HG02852 (cell line): ENCODE data around the gene DMBT1.

Experiments
- ATAC-seq: cut with Tn5 transposase; IDR thresholded peaks from one replicate; pipeline ENCODE4 v1.9.1; 2021; ENCODE audit warnings: mild to moderate bottlenecking, moderate library complexity; ENCODE audit not compliant: unreplicated experiment

DMBT1 gene

DNA sequence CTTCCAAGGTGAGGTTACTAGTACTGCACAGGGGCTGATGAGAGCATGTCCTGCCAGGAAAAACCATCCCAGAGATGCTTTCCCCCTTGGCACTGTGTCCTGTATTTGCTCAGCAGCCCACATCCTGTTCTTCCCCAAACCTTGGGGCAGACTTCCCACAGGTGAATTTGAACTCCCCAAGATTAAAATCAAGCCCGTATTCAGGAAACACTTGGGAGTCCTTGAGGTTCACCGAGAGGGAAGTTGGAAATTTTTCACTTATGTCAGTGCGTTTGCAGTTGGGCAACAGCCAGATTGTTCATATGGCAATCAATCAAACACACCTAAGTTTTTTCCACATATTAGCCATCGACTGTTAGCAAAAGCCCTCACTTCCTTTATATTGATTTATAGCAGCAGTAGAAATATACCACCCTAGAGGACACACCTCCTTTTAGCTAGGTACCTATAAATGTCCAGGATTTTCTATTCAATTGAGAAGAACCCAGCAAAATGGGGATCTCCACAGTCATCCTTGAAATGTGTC lies at the start of gene DMBT1:
DMBT1 (plus strand) TSS at position 476 of the 526 bp plus-strand sequence; CDS start at position 493, 17 bp downstream.
- no peak for ATAC-seq

DNA sequence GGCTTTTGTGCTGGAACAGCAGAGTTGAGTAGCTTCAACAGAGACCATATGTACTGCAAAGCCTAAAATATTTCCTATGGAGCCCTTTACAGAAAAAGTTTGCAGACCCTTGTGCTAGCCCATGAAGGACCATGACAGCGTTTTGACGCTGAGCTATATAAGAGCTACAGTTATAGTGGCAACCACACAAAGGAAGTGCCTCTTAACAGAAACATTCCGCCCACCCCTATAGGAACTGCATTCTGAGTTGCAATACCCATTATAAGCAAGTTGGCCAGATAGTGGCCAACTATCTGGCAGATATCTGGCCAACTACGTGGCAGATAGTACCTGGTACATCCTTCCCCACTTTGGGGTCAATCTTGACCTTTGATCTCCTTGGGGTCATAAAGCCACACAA lies 47.5 kb upstream of the DMBT1 start:
- ATAC-seq, result no peak

DNA sequence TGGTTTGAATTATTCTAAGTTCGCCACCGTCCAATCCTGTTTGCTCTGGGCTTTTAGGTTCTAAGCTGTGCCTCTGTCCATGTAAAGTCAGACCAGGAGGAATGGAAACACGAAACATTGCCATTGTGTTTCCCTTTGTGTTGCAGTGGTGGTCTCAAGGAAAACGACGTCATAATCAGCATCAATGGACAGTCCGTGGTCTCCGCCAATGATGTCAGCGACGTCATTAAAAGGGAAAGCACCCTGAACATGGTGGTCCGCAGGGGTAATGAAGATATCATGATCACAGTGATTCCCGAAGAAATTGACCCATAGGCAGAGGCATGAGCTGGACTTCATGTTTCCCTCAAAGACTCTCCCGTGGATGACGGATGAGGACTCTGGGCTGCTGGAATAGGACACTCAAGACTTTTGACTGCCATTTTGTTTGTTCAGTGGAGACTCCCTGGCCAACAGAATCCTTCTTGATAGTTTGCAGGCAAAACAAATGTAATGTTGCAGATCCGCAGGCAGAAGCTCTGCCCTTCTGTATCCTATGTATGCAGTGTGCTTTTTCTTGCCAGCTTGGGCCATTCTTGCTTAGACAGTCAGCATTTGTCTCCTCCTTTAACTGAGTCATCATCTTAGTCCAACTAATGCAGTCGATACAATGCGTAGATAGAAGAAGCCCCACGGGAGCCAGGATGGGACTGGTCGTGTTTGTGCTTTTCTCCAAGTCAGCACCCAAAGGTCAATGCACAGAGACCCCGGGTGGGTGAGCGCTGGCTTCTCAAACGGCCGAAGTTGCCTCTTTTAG lies 46.3 kb upstream of the DMBT1 start:
- ATAC-seq, result no peak

DNA sequence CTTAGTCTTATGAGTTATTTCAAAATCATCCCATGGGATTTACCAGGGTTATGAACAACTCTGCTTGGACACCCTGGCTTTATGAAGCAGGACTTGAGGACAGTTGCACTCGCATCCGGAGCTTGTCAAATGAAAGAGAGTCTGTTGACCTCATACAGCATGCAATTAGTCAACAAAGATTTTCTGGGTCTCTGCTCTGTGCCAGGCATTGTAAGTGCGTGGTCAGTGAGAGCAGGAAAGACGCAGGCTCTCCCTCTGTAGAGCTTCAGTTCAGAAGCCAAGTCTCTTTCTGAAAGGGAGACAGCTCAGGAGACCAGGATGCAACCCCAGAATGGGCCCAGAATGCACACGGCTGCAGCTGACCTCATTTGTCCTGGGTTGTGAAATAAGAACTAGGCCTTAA lies 45.5 kb upstream of the DMBT1 start:
- ATAC-seq, result no peak

DNA sequence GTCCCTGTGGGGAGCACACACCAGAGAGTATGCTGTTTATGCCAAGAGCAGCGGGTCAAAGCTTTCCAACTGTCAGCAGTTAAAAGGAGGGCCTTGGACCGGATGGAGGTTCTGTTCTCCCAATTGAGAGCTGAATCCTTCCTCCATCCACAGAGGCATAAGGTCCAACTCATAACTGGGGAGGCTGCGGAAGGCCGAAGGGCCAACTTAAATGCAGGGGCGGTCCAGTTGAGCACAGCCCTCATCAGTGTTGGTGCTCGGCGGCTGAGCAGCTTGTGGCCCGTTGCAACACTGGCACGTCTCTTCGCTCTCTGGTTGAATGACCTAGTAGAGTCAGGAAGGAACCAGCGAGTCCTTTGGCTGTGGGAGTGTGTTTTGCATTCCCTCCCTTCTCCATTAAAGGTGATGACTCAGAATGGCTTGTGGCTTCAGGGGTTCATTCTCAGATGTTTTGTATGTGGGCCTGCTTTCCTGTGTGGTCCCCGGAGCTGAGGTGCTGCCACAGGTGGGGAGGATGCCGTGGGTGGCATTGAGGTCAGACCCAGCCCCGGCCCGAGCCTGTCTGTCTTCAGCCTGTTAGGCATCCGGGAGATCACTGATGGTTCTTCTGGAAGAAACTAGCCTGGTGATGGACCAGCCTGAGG lies 44.8 kb upstream of the DMBT1 start:
- peak; percentile 83 for ATAC-seq

DNA sequence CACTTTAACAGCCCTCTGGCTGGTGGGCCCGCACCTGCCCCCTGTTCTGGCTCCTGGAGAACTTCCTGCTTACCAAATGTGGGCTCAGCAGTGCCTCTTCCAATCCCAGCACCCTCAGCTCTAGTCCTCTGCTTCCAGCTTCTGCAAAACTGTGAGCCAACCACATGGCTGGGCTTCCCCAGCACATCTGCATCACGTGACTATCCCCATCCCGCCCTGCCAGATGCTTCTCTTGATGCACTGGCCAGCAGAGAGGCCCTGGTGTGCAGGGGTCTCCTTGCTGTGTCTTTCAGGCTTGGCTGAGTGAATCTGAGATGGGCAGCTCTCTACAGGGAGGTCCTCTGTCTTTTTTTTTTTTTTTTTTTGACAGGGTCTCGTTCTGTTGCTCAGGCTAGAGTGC lies 43.8 kb upstream of the DMBT1 start:
- ATAC-seq, result no peak

DNA sequence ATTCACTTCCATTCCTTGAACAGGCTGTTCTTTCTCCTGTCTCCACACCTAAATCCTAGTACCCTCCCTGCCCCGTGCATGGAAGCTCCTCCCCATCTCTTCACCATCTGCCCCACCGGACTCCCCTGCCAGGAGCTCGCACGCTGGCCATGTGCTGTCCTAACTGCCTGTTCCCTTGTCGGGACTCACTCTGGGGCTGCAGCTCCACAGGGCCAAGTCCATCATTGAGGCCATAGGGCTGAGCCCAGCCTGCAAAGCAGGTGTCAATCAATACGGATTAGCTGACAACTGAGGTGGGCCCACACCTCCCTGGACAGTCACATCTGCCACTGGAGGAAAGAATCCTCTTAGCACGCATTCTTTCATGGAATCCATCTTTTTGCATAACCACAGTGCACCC lies 41.4 kb upstream of the DMBT1 start:
- no peak for ATAC-seq

DNA sequence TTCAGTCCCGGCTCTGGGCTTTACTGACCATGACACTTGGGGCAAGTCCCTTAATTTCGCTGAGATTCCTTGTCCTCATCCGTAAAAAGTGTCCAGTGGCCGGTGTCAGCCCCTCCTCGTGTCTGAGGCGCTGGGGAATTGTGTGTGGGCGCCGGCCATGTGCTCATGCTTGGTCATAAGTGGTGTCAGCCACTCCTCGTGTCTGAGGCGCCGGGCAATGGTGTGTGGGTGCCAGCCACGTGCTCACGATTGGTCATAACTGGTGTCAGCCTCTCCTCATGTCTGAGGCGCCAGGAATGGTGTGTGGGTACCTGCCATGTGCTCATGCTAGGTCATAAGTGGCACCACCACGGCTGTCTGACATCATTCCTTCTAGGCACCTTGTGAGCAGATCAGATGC lies 40.7 kb upstream of the DMBT1 start:
- ATAC-seq, result no peak

DNA sequence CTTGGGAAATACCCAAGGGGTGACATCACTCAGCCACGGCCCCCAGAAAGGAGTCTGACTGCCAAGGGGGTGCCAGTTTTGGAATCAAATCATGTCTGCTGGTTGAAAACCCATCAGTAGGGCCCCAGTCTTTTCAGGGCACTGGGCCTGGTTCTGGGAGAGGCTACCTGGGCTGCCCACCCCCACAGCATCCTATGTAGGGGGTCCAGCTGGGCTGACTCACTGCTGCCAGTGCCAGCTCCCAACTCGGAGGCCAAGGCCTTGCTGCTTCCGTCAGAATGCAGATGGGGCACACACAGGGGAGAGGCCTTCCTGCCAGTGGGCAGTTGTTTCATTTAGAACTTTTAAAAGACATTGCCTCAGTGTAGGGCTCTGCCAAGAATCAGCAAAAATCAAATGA lies 39.5 kb upstream of the DMBT1 start:
- ATAC-seq, result no peak

DNA sequence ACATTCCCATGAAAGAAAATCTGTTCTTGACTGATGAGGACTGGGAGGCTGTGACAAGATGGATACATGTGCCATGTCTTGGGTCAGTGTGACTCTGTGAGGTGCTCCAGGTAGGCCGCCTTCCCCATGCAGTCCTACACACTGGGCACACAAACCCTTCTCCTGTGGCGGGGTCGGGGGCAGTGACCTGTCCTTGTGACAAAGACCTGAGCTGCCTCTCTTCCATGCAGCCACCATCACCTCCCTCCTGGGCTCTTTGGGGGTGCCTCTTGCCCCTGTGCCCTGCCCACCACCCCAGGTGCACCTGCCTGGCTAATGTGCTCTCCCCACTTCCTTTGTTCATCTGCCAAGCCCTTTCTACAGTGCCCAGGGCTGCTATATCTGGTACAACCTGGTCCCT lies 35.7 kb upstream of the DMBT1 start:
- no peak for ATAC-seq

DNA sequence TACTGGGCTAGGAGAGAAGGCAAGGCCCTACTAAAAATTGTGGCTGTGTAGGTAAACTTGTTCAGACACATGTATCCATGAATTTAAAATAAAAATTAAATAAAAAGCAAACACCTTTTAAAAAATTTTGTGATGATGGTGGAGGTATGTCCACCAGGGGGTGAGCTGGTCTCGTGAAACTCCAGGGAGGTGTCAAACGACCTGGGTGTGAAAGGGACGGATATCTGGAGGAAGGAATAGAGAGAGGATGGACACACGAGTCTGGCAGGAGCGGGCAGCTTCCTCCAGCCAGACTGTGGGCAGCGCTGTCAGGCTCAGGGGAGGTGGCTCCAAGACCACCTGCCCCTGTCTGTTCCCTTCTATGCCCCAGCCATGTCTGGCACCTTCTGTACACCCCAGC lies 34.8 kb upstream of the DMBT1 start:
- no peak for ATAC-seq

DNA sequence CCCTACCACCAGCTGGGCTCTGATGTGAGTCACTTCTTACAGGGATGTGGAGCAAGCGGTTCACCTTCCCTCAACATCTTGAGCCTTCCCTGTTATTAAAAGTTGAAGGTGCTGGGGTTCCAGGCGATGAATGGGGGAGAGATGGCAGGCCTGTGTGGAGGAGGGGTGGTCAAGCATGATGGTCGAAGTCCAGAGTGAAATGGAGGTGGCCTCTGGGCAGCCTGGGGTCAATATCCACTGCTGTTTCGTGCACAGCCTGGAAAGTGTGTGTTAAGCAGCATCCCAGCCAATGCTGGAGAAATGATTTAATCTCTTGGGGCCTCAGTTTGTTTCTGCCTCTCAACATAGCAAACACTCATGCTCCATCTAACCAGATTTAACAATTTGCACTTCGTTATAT lies 33.7 kb upstream of the DMBT1 start:
- ATAC-seq, result no peak

DNA sequence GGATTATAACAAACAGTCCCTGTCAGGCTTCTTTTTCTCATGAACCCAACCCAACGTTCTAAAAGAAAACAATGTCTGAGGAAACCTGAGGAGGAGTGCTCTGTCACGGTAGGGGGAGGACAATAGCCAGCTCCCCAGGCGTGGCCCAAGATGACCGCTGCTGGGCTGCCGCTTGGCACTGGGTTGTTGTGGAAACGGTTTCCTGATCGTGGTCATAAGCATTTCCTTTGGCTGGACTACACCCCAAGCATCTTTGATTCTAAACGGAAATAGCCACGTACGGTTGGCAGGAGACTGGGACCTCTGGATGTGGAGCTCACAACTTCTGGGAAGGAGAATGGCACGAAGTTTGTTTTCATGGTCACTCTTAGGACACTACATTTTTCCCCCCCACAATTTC lies 30.4 kb upstream of the DMBT1 start:
- no peak for ATAC-seq

DNA sequence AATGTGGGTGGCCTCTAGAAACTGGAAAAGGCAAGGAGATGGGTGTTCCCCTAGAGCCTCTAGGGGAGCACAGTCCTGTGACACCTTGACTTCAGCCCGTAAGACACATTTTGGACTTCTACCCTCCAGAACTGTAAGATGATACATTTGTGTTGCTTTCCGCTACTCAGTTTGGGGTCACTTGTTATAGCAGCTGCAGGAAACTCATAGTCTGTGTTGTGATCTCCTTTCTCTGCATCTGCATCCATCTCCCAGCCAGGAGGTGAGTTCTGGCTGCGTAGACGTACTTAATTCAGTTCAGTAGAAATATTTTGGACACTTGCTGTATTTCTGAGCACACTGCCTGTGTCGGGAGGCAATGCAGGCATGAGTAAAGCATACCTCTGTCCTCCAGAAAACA lies 29.3 kb upstream of the DMBT1 start:
- ATAC-seq, result no peak

DNA sequence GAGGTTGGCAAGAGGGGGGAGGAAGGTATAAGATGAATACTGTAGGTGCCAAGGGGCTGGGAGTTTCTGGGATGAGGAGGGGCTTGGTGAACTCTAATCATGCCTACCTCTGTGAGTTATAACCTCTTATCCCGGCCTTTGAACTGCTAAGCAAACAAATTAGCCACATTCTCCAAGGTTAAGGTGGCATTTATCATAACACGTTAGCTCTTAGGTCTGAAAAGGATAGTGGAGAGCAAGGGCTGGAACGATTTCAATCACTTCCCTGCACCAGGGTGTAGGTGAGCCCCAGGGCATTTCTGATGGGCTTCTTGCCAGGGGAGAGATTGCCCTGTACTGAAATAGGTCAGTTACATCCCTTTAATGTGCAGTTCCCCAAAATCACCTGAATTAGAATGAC lies 28.6 kb upstream of the DMBT1 start:
- ATAC-seq, result no peak

DNA sequence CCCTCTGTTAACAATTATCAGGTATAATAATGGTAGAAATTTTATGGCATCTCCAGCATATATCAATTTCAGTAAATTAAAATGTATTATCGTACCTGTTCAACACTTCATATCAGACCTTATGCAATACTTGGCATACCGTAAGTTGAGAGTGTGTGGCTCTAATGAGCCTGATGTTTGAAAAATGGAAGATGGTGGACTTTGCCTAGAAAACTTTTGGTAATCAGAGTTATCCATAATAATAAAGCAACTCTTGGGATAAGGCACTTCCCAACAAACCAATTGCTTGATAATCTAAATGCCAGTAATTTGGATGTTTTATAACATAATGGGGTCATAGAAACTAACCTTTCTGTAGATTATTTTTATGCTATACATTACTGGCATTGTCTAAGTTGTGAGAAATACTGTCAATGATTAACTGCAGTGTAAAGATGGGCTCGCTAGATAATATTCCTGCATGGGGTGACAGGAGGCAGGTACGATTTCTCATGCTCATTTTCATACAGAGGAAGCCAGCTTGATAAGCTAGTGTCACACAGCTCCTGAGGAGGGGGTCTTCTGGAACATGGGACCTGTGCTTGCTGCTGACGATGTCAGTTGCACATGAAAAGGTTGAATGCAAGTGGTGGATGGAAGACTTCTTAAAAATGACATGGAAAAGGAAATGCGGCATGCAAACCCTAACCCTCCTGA lies 27.8 kb upstream of the DMBT1 start:
- no peak for ATAC-seq

DNA sequence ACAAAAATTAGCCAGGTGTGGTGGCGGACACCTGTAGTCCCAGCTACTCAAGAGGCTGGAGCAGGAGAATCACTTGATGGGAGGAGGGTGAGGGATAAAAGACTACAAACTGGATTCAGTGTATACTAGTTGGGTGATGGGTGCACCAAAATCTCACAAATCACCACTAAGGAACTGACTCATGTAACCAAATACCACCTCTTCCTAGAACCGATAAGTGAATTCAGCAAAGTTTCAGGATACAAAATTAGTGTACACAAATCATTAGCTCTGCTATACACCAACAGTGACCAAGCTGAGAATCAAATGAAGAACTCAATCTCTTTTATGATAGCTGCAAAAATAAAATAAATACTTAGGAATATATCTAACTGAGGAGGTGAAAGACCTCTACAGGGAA lies 23.0 kb upstream of the DMBT1 start:
- ATAC-seq, result no peak

DNA sequence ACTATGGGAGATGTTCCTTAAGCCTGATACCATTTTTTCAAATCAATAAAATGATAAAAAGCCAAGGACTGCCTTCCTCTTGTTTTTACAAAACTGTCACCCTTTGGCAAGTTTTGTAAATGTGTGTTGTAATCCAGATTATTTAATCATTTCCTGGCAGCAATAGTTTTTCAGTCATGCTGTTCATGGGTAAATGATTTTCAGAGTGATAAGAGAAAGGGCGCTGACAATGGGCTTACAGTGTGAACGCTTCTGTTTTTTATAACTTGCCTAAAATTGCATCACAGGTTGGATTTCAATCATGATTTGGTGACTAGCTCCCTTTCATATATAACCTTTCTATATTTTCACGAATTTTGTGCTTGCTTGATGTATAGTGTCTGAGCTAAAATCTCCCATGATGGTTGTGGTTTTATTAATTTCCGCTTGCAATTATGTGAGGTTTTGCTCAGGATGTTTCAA lies 19.0 kb upstream of the DMBT1 start:
- ATAC-seq, result no peak

DNA sequence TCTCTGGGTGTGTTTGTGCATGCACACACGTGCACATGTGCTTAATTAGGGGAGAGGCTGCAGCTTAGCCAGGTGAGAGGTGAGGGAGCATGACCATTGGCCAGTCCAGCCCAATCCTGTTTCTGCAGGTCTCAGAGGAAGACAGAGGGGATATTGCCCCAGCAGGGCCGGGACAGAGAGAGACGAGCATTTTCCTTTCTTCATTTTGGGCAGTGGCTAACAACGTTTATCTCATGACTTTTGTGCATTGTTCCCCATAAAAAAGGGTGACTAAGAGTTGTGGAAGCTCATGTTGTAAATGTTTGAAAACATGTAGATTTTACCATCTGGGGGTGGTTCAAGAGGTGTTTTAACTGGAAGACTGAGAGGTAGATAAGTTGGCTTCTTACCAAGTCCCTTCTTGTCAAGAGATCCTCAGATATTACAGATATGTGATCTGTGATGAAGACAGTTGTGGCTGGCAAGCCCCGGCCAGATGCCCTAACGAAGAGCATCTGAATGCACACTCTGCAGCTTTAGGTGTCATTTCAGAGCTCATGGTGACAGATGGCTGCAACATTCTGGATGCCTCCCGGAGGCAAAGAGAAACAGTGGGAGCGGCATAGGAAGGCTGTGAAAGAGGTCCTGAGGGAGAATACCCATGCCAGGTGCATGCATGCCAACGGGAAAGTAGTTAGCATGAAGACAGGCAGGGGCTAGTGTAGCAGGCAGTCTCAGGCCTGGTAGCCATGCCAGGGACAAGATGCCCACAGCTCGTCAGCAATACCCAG lies 16.7 kb upstream of the DMBT1 start:
- no peak for ATAC-seq

DNA sequence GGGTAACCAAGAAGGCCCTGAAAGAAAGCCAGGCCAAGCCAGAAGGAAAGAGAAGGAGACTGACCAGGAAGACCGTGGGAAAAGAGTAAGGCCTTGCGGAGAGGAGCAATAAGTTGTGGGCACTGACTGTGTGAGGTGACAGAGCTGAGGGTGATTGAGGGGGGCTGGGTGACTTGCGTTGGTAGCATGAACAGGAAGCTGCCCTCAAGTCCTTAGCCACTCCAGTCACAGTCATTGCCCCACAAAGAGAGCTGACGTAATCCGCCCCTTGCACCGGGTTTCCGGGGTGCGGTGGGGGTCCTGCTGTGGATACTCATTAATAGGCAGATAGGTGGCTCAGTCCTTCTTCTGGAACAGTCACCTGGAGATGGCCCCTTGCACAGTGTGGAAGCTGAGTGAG lies 16.1 kb upstream of the DMBT1 start:
- no peak for ATAC-seq

DNA sequence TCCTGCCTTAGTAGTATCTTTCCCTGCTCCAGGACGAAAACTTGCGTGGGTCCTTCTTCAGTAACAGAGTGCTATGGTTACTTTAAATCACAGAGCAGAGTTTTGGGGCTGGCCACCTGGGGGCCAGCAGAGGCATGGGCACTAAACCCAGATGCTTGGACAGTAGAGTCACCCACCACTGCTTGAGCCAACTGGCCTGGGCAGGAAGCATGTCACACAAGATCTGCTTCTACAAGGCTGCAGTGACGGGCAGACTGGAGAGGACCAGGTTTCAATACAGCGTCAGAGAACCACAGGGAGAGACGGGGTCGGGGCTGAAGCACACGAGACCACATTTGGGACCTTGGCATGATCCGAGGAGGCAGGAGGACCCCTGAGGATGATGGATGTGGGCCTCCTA lies 14.3 kb upstream of the DMBT1 start:
- no peak for ATAC-seq
